Measurements from ENCODE around the gene NUMBL.

DNA sequence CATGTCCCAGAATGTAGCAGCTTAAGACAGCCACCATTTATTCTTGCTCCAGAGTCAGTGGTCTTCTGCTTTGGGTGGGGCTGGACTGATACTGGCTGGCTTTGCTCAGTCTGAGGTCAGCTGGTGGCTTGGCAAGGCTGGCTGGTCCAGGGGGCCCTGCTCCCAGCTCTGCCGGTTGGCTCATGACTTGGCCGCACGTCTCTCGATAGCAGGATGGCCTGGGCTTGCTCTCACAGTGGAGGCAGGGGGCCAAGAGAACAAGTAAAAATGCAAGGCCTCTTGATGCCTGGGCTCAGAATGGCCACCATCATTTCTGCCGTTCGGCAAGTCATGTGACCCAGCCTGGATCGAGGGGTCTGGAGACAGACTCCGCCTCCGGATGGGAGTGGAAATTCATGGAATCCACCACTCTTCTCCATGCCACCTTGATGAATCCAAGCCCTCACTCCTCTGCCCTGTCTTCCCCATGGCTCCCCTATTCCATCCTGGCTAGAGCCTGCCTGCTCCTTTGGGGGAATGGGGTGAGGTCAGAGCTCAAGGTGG lies 46.7 kb upstream of the NUMBL start:
- TF ChIP-seq, protein P1, sequence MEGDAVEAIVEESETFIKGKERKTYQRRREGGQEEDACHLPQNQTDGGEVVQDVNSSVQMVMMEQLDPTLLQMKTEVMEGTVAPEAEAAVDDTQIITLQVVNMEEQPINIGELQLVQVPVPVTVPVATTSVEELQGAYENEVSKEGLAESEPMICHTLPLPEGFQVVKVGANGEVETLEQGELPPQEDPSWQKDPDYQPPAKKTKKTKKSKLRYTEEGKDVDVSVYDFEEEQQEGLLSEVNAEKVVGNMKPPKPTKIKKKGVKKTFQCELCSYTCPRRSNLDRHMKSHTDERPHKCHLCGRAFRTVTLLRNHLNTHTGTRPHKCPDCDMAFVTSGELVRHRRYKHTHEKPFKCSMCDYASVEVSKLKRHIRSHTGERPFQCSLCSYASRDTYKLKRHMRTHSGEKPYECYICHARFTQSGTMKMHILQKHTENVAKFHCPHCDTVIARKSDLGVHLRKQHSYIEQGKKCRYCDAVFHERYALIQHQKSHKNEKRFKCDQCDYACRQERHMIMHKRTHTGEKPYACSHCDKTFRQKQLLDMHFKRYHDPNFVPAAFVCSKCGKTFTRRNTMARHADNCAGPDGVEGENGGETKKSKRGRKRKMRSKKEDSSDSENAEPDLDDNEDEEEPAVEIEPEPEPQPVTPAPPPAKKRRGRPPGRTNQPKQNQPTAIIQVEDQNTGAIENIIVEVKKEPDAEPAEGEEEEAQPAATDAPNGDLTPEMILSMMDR (IDR thresholded peaks at IDR 0.05), result no peak
- TF ChIP-seq POLR2A (IDR thresholded peaks at IDR 0.05), result no peak

Measured in heart left ventricle (tissue), 13 donors.